Loucy (cell line): ENCODE data around the gene PIGBOS1.

Experiments used
- CTCF ChIP-seq: fragments of 200-600 bp; sonication (generic); conservative IDR thresholded peaks from 2 replicates; pipeline ENCODE4 v1.5.1; 2014; ENCODE audit warnings: mild to moderate bottlenecking, antibody characterized with exemption, low read length
- EZH2phosphoT487 ChIP-seq: fragments of 200-600 bp; IDR thresholded peaks from 2 replicates; pipeline ENCODE4 v1.6.1; 2018; ENCODE audit warnings: antibody characterized with exemption, mild to moderate bottlenecking, moderate library complexity, borderline replicate concordance

- TF ChIP-seq CTCF, result no peak
- no peak for TF ChIP-seq EZH2phosphoT487
Measured at GRCh38 chr15:55267401-55268175, 51.3 kb downstream of the PIGBOS1 start.
